Measurements from ENCODE around the gene TMOD1. TPM values are rescaled to one million over a fixed set of nuclear protein-coding genes. Genes with fewer than 3 reads are reported as not detected.

Gene TMOD1
- total and polyA plus RNA-seq, 9 of the 15 experiments (the other 6 are each of a cell fraction or from before 2014, with no cell fraction given), result 7.1 to 41.2 (median 14.2) TPM

DNA sequence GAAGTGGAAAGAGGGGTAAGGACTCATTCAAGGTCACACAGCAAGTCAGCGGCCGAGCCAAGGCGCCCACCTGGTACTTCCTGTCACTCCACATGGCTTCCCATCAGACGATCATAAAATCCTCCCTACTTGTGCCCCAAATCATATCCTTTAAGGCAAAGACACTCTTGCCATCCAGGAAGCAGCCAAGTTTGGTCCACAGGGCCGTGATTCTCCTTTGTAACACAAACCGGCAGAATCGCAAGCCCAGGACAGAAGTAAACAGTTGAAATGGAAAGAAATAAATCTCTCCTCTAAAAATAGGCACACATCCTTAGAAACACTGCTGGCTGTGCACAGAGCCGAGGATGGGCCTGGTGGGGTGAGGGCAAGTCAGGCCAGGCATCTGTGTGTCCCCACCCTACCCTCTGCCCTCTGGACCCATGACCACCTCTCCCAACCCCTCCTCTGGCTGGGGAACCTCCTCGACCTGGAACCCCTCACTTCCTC is 30.5 kb downstream of the TMOD1 start:
- Histone ChIP-seq H3K4me3 (no peak overlapping the region), H3K36me3 (ENCODE audit: control insufficient read depth, insufficient read depth, low read length) (peaks cover 64% of the 10 kb centered on the region), H3K4me1 (replicated peaks in 1 of 2; ENCODE audit: control insufficient read depth in 2 of 2, insufficient read depth in 2 of 2, low read length in 2 of 2) (no peaks in the 10 kb centered on the region), H3K9me1 (ENCODE audit: control insufficient read depth, insufficient read depth, low read length) (no peaks in the 10 kb centered on the region), H2AFZ (ENCODE audit: low read depth, low read length) (no peak overlapping the region), H3K9me3 (replicated peaks; ENCODE audit: control insufficient read depth, insufficient read depth, low read depth, low read length) (no peaks in the 10 kb centered on the region), H3K4me2 (ENCODE audit: insufficient read depth, low read length) (no peak overlapping the region), H3K27ac (ENCODE audit: extremely low read depth, low read depth, low read length) (no peak overlapping the region), H3K9ac (ENCODE audit: insufficient read depth in 1 of 2, low read depth in 2 of 2, low read length in 2 of 2) (no peak overlapping the region), H3K27me3 (ENCODE audit: control insufficient read depth in 2 of 2, insufficient read depth in 2 of 2, low read length in 2 of 2) (no peaks in the 10 kb centered on the region), H4K20me1 (replicated peaks; ENCODE audit: control insufficient read depth, insufficient read depth, low read length) (peaks cover under 1% of the 10 kb centered on the region; the same call in 1 of the 2 replicates), H3K79me2 (ENCODE audit: control insufficient read depth, insufficient read depth, low read length) (no peaks in the 10 kb centered on the region)
- TF ChIP-seq NR2C2 (CRISPR knock-in tag; IDR thresholded peaks at IDR 0.05), result no peak
- no peak for TF ChIP-seq NR2C2 (tag; IDR thresholded peaks at IDR 0.05)
- TF ChIP-seq MAZ (CRISPR knock-in tag; conservative IDR thresholded peaks at IDR 0.05 in 1 of 2, IDR thresholded peaks at IDR 0.05 in 1 of 2), result no peak
- TF ChIP-seq LARP7 (IDR thresholded peaks at IDR 0.05), result no peak
- TF ChIP-seq CEBPG (CRISPR knock-in tag; IDR thresholded peaks at IDR 0.05), result no peak
- TF ChIP-seq CEBPG (tag; conservative IDR thresholded peaks at IDR 0.05 in 1 of 2, IDR thresholded peaks at IDR 0.05 in 1 of 2), result no peak
- no peak for TF ChIP-seq KLF16 (IDR thresholded peaks at IDR 0.05)
- TF ChIP-seq FOXJ2 (tag; IDR thresholded peaks at IDR 0.05), result no peak
- TF ChIP-seq, protein P1, sequence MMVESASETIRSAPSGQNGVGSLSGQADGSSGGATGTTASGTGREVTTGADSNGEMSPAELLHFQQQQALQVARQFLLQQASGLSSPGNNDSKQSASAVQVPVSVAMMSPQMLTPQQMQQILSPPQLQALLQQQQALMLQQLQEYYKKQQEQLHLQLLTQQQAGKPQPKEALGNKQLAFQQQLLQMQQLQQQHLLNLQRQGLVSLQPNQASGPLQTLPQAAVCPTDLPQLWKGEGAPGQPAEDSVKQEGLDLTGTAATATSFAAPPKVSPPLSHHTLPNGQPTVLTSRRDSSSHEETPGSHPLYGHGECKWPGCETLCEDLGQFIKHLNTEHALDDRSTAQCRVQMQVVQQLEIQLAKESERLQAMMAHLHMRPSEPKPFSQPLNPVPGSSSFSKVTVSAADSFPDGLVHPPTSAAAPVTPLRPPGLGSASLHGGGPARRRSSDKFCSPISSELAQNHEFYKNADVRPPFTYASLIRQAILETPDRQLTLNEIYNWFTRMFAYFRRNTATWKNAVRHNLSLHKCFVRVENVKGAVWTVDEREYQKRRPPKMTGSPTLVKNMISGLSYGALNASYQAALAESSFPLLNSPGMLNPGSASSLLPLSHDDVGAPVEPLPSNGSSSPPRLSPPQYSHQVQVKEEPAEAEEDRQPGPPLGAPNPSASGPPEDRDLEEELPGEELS (CRISPR knock-in tag; IDR thresholded peaks at IDR 0.05; ENCODE audit: borderline replicate concordance), result no peak
- TF ChIP-seq TGIF2 (CRISPR knock-in tag; IDR thresholded peaks at IDR 0.05), result no peak
- TF ChIP-seq RBM34 (IDR thresholded peaks at IDR 0.05; ENCODE audit: borderline replicate concordance, insufficient read depth, low read length), result no peak
- no peak for TF ChIP-seq HMG20B (CRISPR knock-in tag; IDR thresholded peaks at IDR 0.05)
- no peak for ATAC-seq
- POLR2A ChIA-PET, result no interaction called here
- CTCF ChIA-PET (ENCODE audit: low intra/inter-chr PET ratio), result no interaction called here
- intact Hi-C loops (cut with micrococcal nuclease) (no loop called here), in situ Hi-C loops (cut with MboI) (no loop called here)
- BruUV-seq (replicated peaks), result no TSS peak
- FAIRE-seq, result no peak
- DNase-seq (ENCODE audit: extremely low read depth in 1 of 4, low spot score in 3 of 4), result no peak
- 92% methylated on average over 9 of the region's 9 CpGs for WGBS (ENCODE audit: insufficient coverage, low coverage, missing lambda C conversion rate)

Measured in K562 (cell line).